PC-9 (cell line): ENCODE results near the gene GRAMD2A.

Experiments
- CTCF ChIP-seq: fragments of 200-600 bp; sonication (generic); conservative IDR thresholded peaks from 2 replicates; pipeline ENCODE4 v1.6.1; 2017; ENCODE audit warnings: mixed run types, antibody characterized with exemption, mild to moderate bottlenecking, moderate library complexity
- EZH2 ChIP-seq: fragments of 200-600 bp; sonication (generic); IDR thresholded peaks from 2 replicates; pipeline ENCODE4 v1.8.0; 2017; ENCODE audit warnings: antibody characterized with exemption, low read depth

GRCh38 chr15:72239652-72240051 lies 42.1 kb upstream of the GRAMD2A start:
- TF ChIP-seq CTCF (no peak), EZH2 (no peak)
